Left ventricle myocardium inferior (tissue), 1 donor: ENCODE results near the gene PRIM2. TPM values are rescaled to one million over a fixed set of nuclear protein-coding genes. Genes with fewer than 3 reads are reported as not detected.
"Not testable (repeated sequence)": the region's sequence is repeated elsewhere in the genome, so short reads cannot be mapped to it uniquely, and the experiment has no call there.

ENCODE experiments used
- DNase-seq: peaks from one replicate; pipeline ENCODE4 v3.0.0-alpha.2; 2020
- H3K27ac ChIP-seq: fragments of 200-600 bp; replicated peaks from 2 replicates; pipeline ENCODE4 v1.8.0; 2021
- H3K27me3 ChIP-seq: fragments of 200-600 bp; 2 replicates; pipeline ENCODE4 v1.8.0; 2021; ENCODE audit warnings: low read depth
- H3K36me3 ChIP-seq: fragments of 200-600 bp; 2 replicates; pipeline ENCODE4 v1.8.0; 2021
- H3K4me1 ChIP-seq: fragments of 200-600 bp; 2 replicates; pipeline ENCODE4 v1.8.0; 2021
- H3K4me3 ChIP-seq: fragments of 200-600 bp; 2 replicates; pipeline ENCODE4 v1.8.0; 2021; ENCODE audit warnings: mild to moderate bottlenecking, moderate library complexity
- H3K9me3 ChIP-seq: fragments of 200-600 bp; replicated peaks from 2 replicates; pipeline ENCODE4 v1.8.0; 2021
- CTCF ChIP-seq: fragments of 200-600 bp; IDR thresholded peaks from 2 replicates; pipeline ENCODE4 v1.8.0; 2021; ENCODE audit warnings: antibody characterized with exemption, mild to moderate bottlenecking, borderline replicate concordance
- intact Hi-C: fragments of 100-400 bp; cut with micrococcal nuclease; formaldehyde crosslinking; loops from one replicate; pipeline ENCODE4 v1.11.0; 2022
- long read RNA-seq: library from polyadenylated mRNA; unstranded; transcript quantifications from one replicate; pipeline ENCODE4 v2.0.0, GENCODE V29; 2021
- total RNA-seq: library from RNA; stranded (reverse); fragmentation: NEBNext Ultra II Directional; extraction: Animal tissue kit (Norgen Biotek cat#: 25700); gene quantifications from one replicate; pipeline ENCODE4 v1.2.1, GENCODE V29; 2021
- donor health status: DM: no; HTN: yes; CAD: no; lungs with severe emphysema.

The PRIM2 gene
- 3.2 TPM for total RNA-seq
- long read RNA-seq: 0 reads

- Histone ChIP-seq H3K4me3 (peak within 1 kb of the TSS; percentile 80), H3K4me1 (peaks cover 31% of the 10 kb centered on the region), H3K36me3 (peaks cover 25% of the 10 kb centered on the region), H3K9me3 (no peaks in the 10 kb centered on the region), H3K27ac (peak within 1 kb of the TSS; percentile 72), H3K27me3 (no peaks in the 10 kb centered on the region)
- TF ChIP-seq CTCF: no peak
- peak; percentile 83 for DNase-seq
- intact Hi-C loops: loop anchor here (2.0 kb wide), 1 partner anchor 415 kb away; no protein-coding TSS in a partner anchor
These were observed at the start of gene PRIM2 for GRCh38 chr6:57317060-57317943. Gene PRIM2, plus strand, starts transcription at chr6:57317630. Its CDS starts 816 bp downstream, at chr6:57318446.

- Histone ChIP-seq H3K4me1 (no peaks in the 10 kb centered on the region), H3K27ac (no peak overlapping the region), H3K9me3 (no peaks in the 10 kb centered on the region), H3K4me3 (no peak overlapping the region), H3K36me3 (no peaks in the 10 kb centered on the region), H3K27me3 (no peaks in the 10 kb centered on the region)
- TF ChIP-seq CTCF: no peak
- intact Hi-C loops: no loop called here
- no peak for DNase-seq
These were observed 49.2 kb upstream of the PRIM2 start for GRCh38 chr6:57268294-57268640.

GRCh38 chr6:57274113-57274824 lies 43.2 kb upstream of the PRIM2 start:
- H3K9me3 ChIP-seq, H3K27ac ChIP-seq, H3K4me3 ChIP-seq, DNase-seq, H3K36me3 ChIP-seq, H3K4me1 ChIP-seq, intact Hi-C loops: not testable (repeated sequence)
- H3K27me3 ChIP-seq: peaks cover 16% of the 10 kb centered on the region

- H3K4me1 ChIP-seq: no peaks in the 10 kb centered on the region
- H3K27me3 ChIP-seq: peaks cover 16% of the 10 kb centered on the region
- intact Hi-C loops: no loop called here
- no peak overlapping the region for H3K4me3 ChIP-seq
- TF ChIP-seq CTCF: no peak
- H3K9me3 ChIP-seq: no peaks in the 10 kb centered on the region
- DNase-seq: no peak
- no peak overlapping the region for H3K27ac ChIP-seq
- H3K36me3 ChIP-seq: no peaks in the 10 kb centered on the region
These were observed 42.0 kb upstream of the PRIM2 start for GRCh38 chr6:57275384-57275783.

GRCh38 chr6:57276946-57277345 lies 40.5 kb upstream of the PRIM2 start:
- intact Hi-C loops: no loop called here
- TF ChIP-seq CTCF: no peak
- H3K36me3 ChIP-seq: no peaks in the 10 kb centered on the region
- peaks cover 16% of the 10 kb centered on the region for H3K27me3 ChIP-seq
- no peaks in the 10 kb centered on the region for H3K9me3 ChIP-seq
- no peak overlapping the region for H3K4me3 ChIP-seq
- H3K4me1 ChIP-seq: no peaks in the 10 kb centered on the region
- H3K27ac ChIP-seq: no peak overlapping the region
- DNase-seq: no peak

GRCh38 chr6:57278570-57278969 lies 38.9 kb upstream of the PRIM2 start:
- TF ChIP-seq CTCF: no peak
- no peak overlapping the region for H3K27ac ChIP-seq
- no peaks in the 10 kb centered on the region for H3K36me3 ChIP-seq
- no peaks in the 10 kb centered on the region for H3K9me3 ChIP-seq
- peaks cover 16% of the 10 kb centered on the region for H3K27me3 ChIP-seq
- no peak for DNase-seq
- no peaks in the 10 kb centered on the region for H3K4me1 ChIP-seq
- intact Hi-C loops: no loop called here
- no peak overlapping the region for H3K4me3 ChIP-seq
